LHCN-M2 (cell line): ENCODE measurements around the gene OR2T27. TPM values are rescaled to one million over a fixed set of nuclear protein-coding genes. Genes with fewer than 3 reads are reported as not detected.
"Not testable (repeated sequence)": the region's sequence is repeated elsewhere in the genome, so short reads cannot be mapped to it uniquely, and the experiment has no call there.

ENCODE experiments used
- DNase-seq: peaks from one replicate; pipeline ENCODE4 v3.0.0-alpha.2; 2012; ENCODE audit warnings: low read depth
- polyA plus RNA-seq: library from polyadenylated mRNA; unstranded; fragments of >200 nt; gene quantifications from one replicate; pipeline ENCODE4 v1.2.1, GENCODE V29; 2012; ENCODE audit warnings: missing spikeins
- total RNA-seq: library from RNA; depleted of rRNA; stranded (reverse); fragments of >200 nt; gene quantifications from 2 replicates; pipeline ENCODE4 v1.2.3, GENCODE V29; 2014; rRNA removed

The OR2T27 gene
- not detected in 2 replicates for total RNA-seq
- not detected for polyA plus RNA-seq

GRCh38 chr1:248655354-248655753 lies at the start of gene OR2T27:
Gene OR2T27 (minus strand): TSS chr1:248655528. CDS start chr1:248650884, 4,644 bp downstream.
- not testable (repeated sequence) for DNase-seq

- no peak for DNase-seq
Observed at GRCh38 chr1:248704606-248705005, 49.3 kb upstream of the OR2T27 start.

GRCh38 chr1:248703674-248704073 lies 48.3 kb upstream of the OR2T27 start:
- no peak for DNase-seq

GRCh38 chr1:248702714-248703113 lies 47.4 kb upstream of the OR2T27 start, which contains the start of gene OR14I1:
Gene OR14I1 (minus strand): TSS chr1:248702766.
- DNase-seq, result no peak

- DNase-seq, result no peak
Observed at GRCh38 chr1:248699099-248699498, 43.8 kb upstream of the OR2T27 start.

GRCh38 chr1:248697907-248698306 lies 42.6 kb upstream of the OR2T27 start:
- DNase-seq, result no peak

GRCh38 chr1:248696774-248697173 lies 41.4 kb upstream of the OR2T27 start:
- no peak for DNase-seq

- no peak for DNase-seq
Observed at GRCh38 chr1:248696261-248696660, 40.9 kb upstream of the OR2T27 start.

- no peak for DNase-seq
Observed at GRCh38 chr1:248695451-248696132, 40.3 kb upstream of the OR2T27 start.

- DNase-seq, result no peak
Observed at GRCh38 chr1:248691567-248692155, 36.3 kb upstream of the OR2T27 start.

GRCh38 chr1:248688527-248689298 lies 33.4 kb upstream of the OR2T27 start:
- no peak for DNase-seq

GRCh38 chr1:248686815-248687214 lies 31.5 kb upstream of the OR2T27 start:
- DNase-seq, result no peak

- no peak for DNase-seq
Observed at GRCh38 chr1:248681651-248682050, 26.3 kb upstream of the OR2T27 start.

- peak; percentile 7 for DNase-seq
Observed at GRCh38 chr1:248670003-248670402, 14.7 kb upstream of the OR2T27 start.

GRCh38 chr1:248663453-248664328 lies 8.4 kb upstream of the OR2T27 start:
- not testable (repeated sequence) for DNase-seq

GRCh38 chr1:248656797-248657196 lies 1.5 kb upstream of the OR2T27 start:
- DNase-seq, result not testable (repeated sequence)

- not testable (repeated sequence) for DNase-seq
Observed at GRCh38 chr1:248648770-248649536, 6.4 kb downstream of the OR2T27 start.

GRCh38 chr1:248645178-248645577 lies 10.2 kb downstream of the OR2T27 start, which contains the start of gene OR2T35:
Gene OR2T35 (minus strand): TSS chr1:248645278. CDS start chr1:248639258, 6,020 bp downstream.
- DNase-seq, result not testable (repeated sequence)

GRCh38 chr1:248642971-248643651 lies 12.2 kb downstream of the OR2T27 start:
- DNase-seq, result not testable (repeated sequence)

GRCh38 chr1:248641583-248641982 lies 13.7 kb downstream of the OR2T27 start:
- DNase-seq, result not testable (repeated sequence)
